H1 (cell line): ENCODE data around the gene IL1RL1. TPM values are rescaled to one million over a fixed set of nuclear protein-coding genes. Genes with fewer than 3 reads are reported as not detected.

Experiments
- CTCF ChIA-PET: fragments of 300-600 bp; sonication (Branson Sonifier 250); formaldehyde crosslinking; loops from one replicate; lab custom pipeline; 2021; ENCODE audit not compliant: partially characterized antibody; lab: Charles Lee
- POLR2A ChIA-PET: fragments of 300-600 bp; sonication (Branson Sonifier 250); formaldehyde crosslinking; loops from one replicate; lab custom pipeline; 2021; ENCODE audit warnings: inconsistent platforms; ENCODE audit not compliant: partially characterized antibody; lab: Charles Lee
- DNase-seq, 2 experiments: peaks; one replicate each; pipeline versions ENCODE4 v3.0.0 to v3.0.0-alpha.2; 2010 to 2022; ENCODE audit warnings: low spot score in 2 of 2, low read depth in 1 of 2, mixed read lengths in 1 of 2
- FAIRE-seq: peaks from 2 replicates; lab custom pipeline; 2011; peaks lifted over from hg19 to GRCh38; lab: Jason Lieb, UNC
- H2AFZ ChIP-seq: 2 replicates; pipeline ENCODE4 v1.8.1; 2012; ENCODE audit warnings: low read length, inconsistent platforms
- H2AK5ac ChIP-seq: 2 replicates; pipeline ENCODE4 v1.6.1; 2013; ENCODE audit warnings: low read depth, low read length
- H2BK120ac ChIP-seq: replicated peaks from 2 replicates; pipeline ENCODE3; 2013; ENCODE audit warnings: low read depth, low read length, inconsistent platforms
- H2BK12ac ChIP-seq: 2 replicates; pipeline ENCODE4 v1.6.1; 2013; ENCODE audit warnings: low read depth, low read length
- H2BK15ac ChIP-seq: 2 replicates; pipeline ENCODE4 v1.6.1; 2013; ENCODE audit warnings: low read length
- H2BK20ac ChIP-seq: 2 replicates; pipeline ENCODE4 v1.6.1; 2013; ENCODE audit warnings: low read length
- H2BK5ac ChIP-seq: 2 replicates; pipeline ENCODE4 v1.6.1; 2013; ENCODE audit warnings: low read depth, low read length
- H3K14ac ChIP-seq: 2 replicates; pipeline ENCODE4 v1.6.1; 2013; ENCODE audit warnings: inconsistent platforms; ENCODE audit not compliant: insufficient read length
- H3K18ac ChIP-seq: 2 replicates; pipeline ENCODE4 v1.6.1; 2013; ENCODE audit warnings: low read length; ENCODE audit errors: extremely low read depth
- H3K23ac ChIP-seq: 2 replicates; pipeline ENCODE4 v1.6.1; 2013; ENCODE audit warnings: inconsistent platforms; ENCODE audit not compliant: insufficient read length
- H3K23me2 ChIP-seq: 2 replicates; pipeline ENCODE4 v1.6.1; 2013; ENCODE audit warnings: low read depth, low read length
- H3K27ac ChIP-seq: 2 replicates; pipeline ENCODE4 v1.6.1; 2011; ENCODE audit warnings: low read depth, low read length, inconsistent platforms
- H3K27me3 ChIP-seq, 4 experiments: replicated peaks in 1 of 4; 1 replicate in 1 of 4; 2 replicates in 3 of 4; pipeline versions ENCODE4 v1.6.1 to v1.8.1; 2011 to 2013; ENCODE audit warnings: low read length in 3 of 4, mild to moderate bottlenecking in 3 of 4, inconsistent platforms in 2 of 4, mixed read lengths in 2 of 4, moderate library complexity in 1 of 4; ENCODE audit not compliant: control insufficient read depth in 3 of 4, insufficient read depth in 3 of 4; ENCODE audit errors: extremely low read depth in 1 of 4
- H3K36me3 ChIP-seq, 4 experiments: 2 replicates each; pipeline versions ENCODE4 v1.6.1 to v1.8.1; 2011 to 2013; ENCODE audit warnings: mild to moderate bottlenecking in 4 of 4, low read length in 3 of 4, moderate library complexity in 2 of 4, control low read depth in 1 of 4, inconsistent platforms in 1 of 4; ENCODE audit not compliant: insufficient read depth in 4 of 4, control insufficient read depth in 2 of 4
- H3K4ac ChIP-seq: replicated peaks from 2 replicates; pipeline ENCODE3; 2013; ENCODE audit warnings: low read length, low read depth, mixed read lengths, inconsistent platforms; ENCODE audit not compliant: insufficient read length
- H3K4me1 ChIP-seq, 4 experiments: replicated peaks in 1 of 4; 1 replicate in 1 of 4; 2 replicates in 3 of 4; pipeline versions ENCODE4 v1.6.1 to v1.8.1; 2011 to 2013; ENCODE audit warnings: low read length in 3 of 4, inconsistent platforms in 2 of 4, mixed read lengths in 1 of 4; ENCODE audit not compliant: insufficient read depth in 4 of 4, control insufficient read depth in 3 of 4
- H3K4me2 ChIP-seq, 2 experiments: 2 replicates each; pipeline versions ENCODE4 v1.6.1 to v1.8.1; 2011 to 2013; ENCODE audit warnings: low read depth in 2 of 2, low read length in 2 of 2, control low read depth in 1 of 2, inconsistent platforms in 1 of 2, mild to moderate bottlenecking in 1 of 2; ENCODE audit not compliant: insufficient read depth in 1 of 2
- H3K4me3 ChIP-seq, 4 experiments: fragments of 200-600, 300-600 bp in 1 of 4; sonication (generic), shearing (Covaris generic), sonication (Bioruptor Twin) in 1 of 4; 2 replicates each; pipeline versions ENCODE4 v1.5.1 to v1.8.1; 2011 to 2016; ENCODE audit warnings: low read length in 4 of 4, low read depth in 3 of 4, control low read depth in 2 of 4, inconsistent platforms in 2 of 4, mild to moderate bottlenecking in 2 of 4, mixed read lengths in 1 of 4, moderate library complexity in 1 of 4; ENCODE audit not compliant: insufficient read depth in 2 of 4; ENCODE audit errors: extremely low read depth in 1 of 4
- H3K56ac ChIP-seq: replicated peaks from 2 replicates; pipeline ENCODE3; 2013; ENCODE audit warnings: low read depth, mild to moderate bottlenecking, mixed read lengths, low read length, inconsistent platforms; ENCODE audit not compliant: insufficient read length
- H3K79me1 ChIP-seq: 2 replicates; pipeline ENCODE4 v1.6.1; 2013; ENCODE audit warnings: low read depth, low read length, control low read depth
- H3K79me2 ChIP-seq, 2 experiments: 2 replicates each; pipeline versions ENCODE4 v1.6.1 to v1.8.1; 2012 to 2013; ENCODE audit warnings: low read length in 2 of 2, mild to moderate bottlenecking in 2 of 2, inconsistent platforms in 1 of 2; ENCODE audit not compliant: insufficient read depth in 2 of 2, control insufficient read depth in 1 of 2
- H3K9ac ChIP-seq, 4 experiments: replicated peaks in 1 of 4; 1 replicate in 1 of 4; 2 replicates in 3 of 4; pipeline versions ENCODE4 v1.6.1 to v1.8.1; 2011 to 2013; ENCODE audit warnings: low read depth in 3 of 4, low read length in 3 of 4, control low read depth in 2 of 4, mild to moderate bottlenecking in 2 of 4, moderate library complexity in 2 of 4, inconsistent platforms in 1 of 4; ENCODE audit errors: extremely low read depth in 1 of 4
- H3K9me3 ChIP-seq, 2 experiments: 2 replicates each; pipeline versions ENCODE4 v1.6.1 to v1.8.1; 2012 to 2013; ENCODE audit warnings: mild to moderate bottlenecking in 2 of 2, moderate library complexity in 2 of 2, control low read depth in 1 of 2, inconsistent platforms in 1 of 2, low read depth in 1 of 2, low read length in 1 of 2, mixed read lengths in 1 of 2; ENCODE audit not compliant: insufficient read depth in 2 of 2
- H4K20me1 ChIP-seq, 2 experiments: replicated peaks in 1 of 2; 2 replicates each; pipeline versions ENCODE3 to v1.8.1; 2011 to 2013; ENCODE audit warnings: inconsistent platforms in 2 of 2, low read length in 2 of 2, mild to moderate bottlenecking in 1 of 2; ENCODE audit not compliant: insufficient read depth in 2 of 2, control insufficient read depth in 1 of 2
- H4K5ac ChIP-seq: 2 replicates; pipeline ENCODE4 v1.6.1; 2013; ENCODE audit warnings: low read length, low read depth, mixed read lengths, inconsistent platforms; ENCODE audit not compliant: insufficient read length
- H4K8ac ChIP-seq: 2 replicates; pipeline ENCODE4 v1.8.0; 2013; ENCODE audit warnings: mild to moderate bottlenecking, moderate library complexity, low read length, inconsistent platforms; ENCODE audit not compliant: insufficient read depth; ENCODE audit errors: extremely low read depth
- H4K91ac ChIP-seq: replicated peaks from 2 replicates; pipeline ENCODE3; 2013; ENCODE audit warnings: low read length, mixed read lengths, inconsistent platforms; ENCODE audit not compliant: insufficient read length
- ASH2L ChIP-seq: fragments of 200-600, 300-600 bp; sonication (generic); IDR thresholded peaks from one replicate; pipeline ENCODE4 v1.7.1; 2017; ENCODE audit warnings: low read length
- BACH1 ChIP-seq: IDR thresholded peaks from 2 replicates; pipeline ENCODE4 v1.6.1; 2012; ENCODE audit warnings: low read length, improper control_type of control experiment
- BRCA1 ChIP-seq: IDR thresholded peaks from 2 replicates; pipeline ENCODE4 v1.6.1; 2012; ENCODE audit warnings: low read depth, low read length, improper control_type of control experiment
- CBX5 ChIP-seq: fragments of 300-800, 300-1000 bp; sonication (generic); IDR thresholded peaks from 2 replicates; pipeline ENCODE4 v1.7.1; 2016; ENCODE audit warnings: antibody characterized with exemption, low read length, low read depth
- GTF2F1 ChIP-seq: IDR thresholded peaks from 2 replicates; pipeline ENCODE4 v1.6.1; 2012; ENCODE audit warnings: low read depth, low read length, improper control_type of control experiment, borderline replicate concordance
- KDM5A ChIP-seq: fragments of 200-600 bp; IDR thresholded peaks from 2 replicates; pipeline ENCODE4 v1.7.1; 2012; ENCODE audit warnings: mild to moderate bottlenecking, low read length, inconsistent platforms, mixed read lengths
- MAFK ChIP-seq: IDR thresholded peaks from 2 replicates; pipeline ENCODE4 v1.6.1; 2012; ENCODE audit warnings: low read depth, mild to moderate bottlenecking, improper control_type of control experiment, low read length
- NANOG ChIP-seq: IDR thresholded peaks from 2 replicates; pipeline ENCODE4 v1.6.1; 2011; ENCODE audit warnings: low read length, low read depth, mild to moderate bottlenecking, inconsistent platforms; ENCODE audit not compliant: insufficient read depth, poor library complexity, severe bottlenecking
- PHF8 ChIP-seq: fragments of 200-600 bp; sonication (generic); conservative IDR thresholded peaks from 2 replicates; pipeline ENCODE4 v1.7.1; 2012; ENCODE audit warnings: low read depth, mild to moderate bottlenecking, inconsistent platforms, low read length, moderate library complexity
- RAD21 ChIP-seq, 2 experiments: IDR thresholded peaks in 1 of 2; conservative IDR thresholded peaks in 1 of 2; 2 replicates each; pipeline ENCODE4 v1.6.1; 2011; ENCODE audit warnings: low read depth in 2 of 2, low read length in 2 of 2, improper control_type of control experiment in 1 of 2, inconsistent platforms in 1 of 2, mild to moderate bottlenecking in 1 of 2, moderate library complexity in 1 of 2
- RNF2 ChIP-seq: fragments of 200-900, 300-1000 bp; sonication (generic); IDR thresholded peaks from 2 replicates; pipeline ENCODE4 v1.7.1; 2016; ENCODE audit warnings: borderline replicate concordance, low read depth, mild to moderate bottlenecking, antibody characterized with exemption, low read length; ENCODE audit not compliant: poor library complexity, severe bottlenecking; ENCODE audit errors: missing control alignments
- SP4 ChIP-seq: IDR thresholded peaks from 2 replicates; pipeline ENCODE4 v1.6.1; 2012; ENCODE audit warnings: low read length, inconsistent platforms
- TEAD4 ChIP-seq: IDR thresholded peaks from 2 replicates; pipeline ENCODE4 v1.6.1; 2012; ENCODE audit warnings: low read depth, low read length, inconsistent platforms, mixed read lengths
- WGBS, 2 experiments: shearing (Covaris generic) in 1 of 2; methylation state at CpG; one replicate each; pipeline versions ENCODE4 v1.1.6 to v1.1.7; 2013 to 2015; ENCODE audit warnings: low lambda C conversion rate in 2 of 2, mixed read lengths in 2 of 2, inconsistent platforms in 1 of 2, low coverage in 1 of 2, missing lambda C conversion rate in 1 of 2; ENCODE audit not compliant: insufficient replicate concordance in 2 of 2, insufficient coverage in 1 of 2, insufficient read length in 1 of 2; ENCODE audit errors: extremely low coverage in 1 of 2, missing lambda C conversion rate in 1 of 2; 5-methylcytosine and 5-hydroxymethylcytosine counted together
- polyA plus RNA-seq, 7 experiments: library from polyadenylated mRNA; depleted of rRNA in 3 of 7; stranded (reverse) in 5 of 7; unstranded in 2 of 7; fragments of >200 nt in 5 of 7; fragments of 200-250 nt in 2 of 7; gene quantifications; 1 replicate in 5 of 7; 2 replicates in 1 of 7; 4 replicates in 1 of 7; pipeline versions ENCODE4 v1.2.1 to v1.2.3, GENCODE V29; 2011 to 2013; ENCODE audit warnings: missing spikeins in 2 of 7, mixed read lengths in 2 of 7
- total RNA-seq: library from RNA; stranded (reverse); fragmentation: NEBNext Ultra II Directional; extraction: Animal tissue kit (Norgen Biotek cat#: 25700); gene quantifications from 2 replicates; pipeline ENCODE4 v1.2.1, GENCODE V29; 2021

Gene IL1RL1
- total and polyA plus RNA-seq, 2 of the 8 experiments (the other 6 are each of a cell fraction or from before 2014, with no cell fraction given) = not detected

DNA sequence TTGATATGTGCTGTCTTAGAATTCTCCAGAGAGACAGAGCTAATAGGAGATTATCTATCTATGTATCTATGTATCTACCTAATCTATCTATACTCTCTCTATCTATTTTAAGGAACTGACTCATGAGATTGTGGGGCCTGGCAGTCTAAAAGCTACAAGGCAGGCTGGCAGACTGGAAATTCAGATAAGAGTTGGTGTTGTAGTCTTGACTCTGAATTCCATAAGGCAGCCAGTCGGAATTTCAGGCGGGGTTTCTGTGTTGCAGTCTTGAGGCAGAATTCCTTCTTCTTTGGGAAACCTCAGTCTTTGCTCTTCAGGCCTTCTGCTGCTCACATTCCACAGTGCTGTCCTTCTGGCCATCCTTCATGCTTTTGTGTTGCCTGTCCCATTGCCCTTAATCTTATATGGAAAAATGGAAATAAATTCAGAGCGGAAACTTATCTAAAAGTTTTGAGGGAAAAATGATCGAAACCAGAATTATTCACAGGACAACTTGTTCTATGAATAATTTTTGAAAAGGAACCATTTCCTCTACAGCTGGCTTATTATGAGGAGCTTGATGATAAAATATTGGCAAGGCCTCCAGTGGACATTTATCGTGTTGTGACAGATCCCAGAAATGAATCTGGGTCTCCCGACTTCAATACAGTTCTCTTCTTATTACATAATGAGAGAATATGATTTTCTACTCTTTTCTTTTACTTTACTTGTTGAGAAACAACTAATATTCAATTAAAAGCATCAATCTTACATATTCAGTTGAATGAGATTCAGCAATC is 10.8 kb downstream of the IL1RL1 start:
- Histone ChIP-seq H2BK15ac (no peak overlapping the region), H3K4me3 (no peak overlapping the region), H3K4me2 (no peak overlapping the region), H3K79me1 (no peaks in the 10 kb centered on the region), H3K23me2 (peaks cover 2% of the 10 kb centered on the region; the same call in 1 of the 2 replicates), H3K18ac (no peak overlapping the region), H3K4ac (no peak overlapping the region), H4K8ac (no peak overlapping the region), H3K14ac (no peak overlapping the region), H3K9ac (no peak overlapping the region), H2AFZ (no peak overlapping the region), H3K56ac (no peak overlapping the region), H3K79me2 (no peaks in the 10 kb centered on the region), H4K5ac (no peak overlapping the region), H2BK20ac (no peak overlapping the region), H2AK5ac (no peak overlapping the region), H2BK120ac (no peak overlapping the region), H2BK12ac (no peak overlapping the region), H3K36me3 (no peaks in the 10 kb centered on the region), H3K4me1 (no peaks in the 10 kb centered on the region), H3K9me3 (peaks cover 10 to 18% of the 10 kb centered on the region in 2 experiments; a peak in 3 of 4 replicates), H4K91ac (no peak overlapping the region), H4K20me1 (no peaks in the 10 kb centered on the region), H3K23ac (no peak overlapping the region), H2BK5ac (no peak overlapping the region), H3K27ac (no peak overlapping the region), H3K27me3 (no peaks in the 10 kb centered on the region)
- WGBS, 2 experiments = 83% methylated on average over 6 of the region's 6 CpGs; no CpG with 5 or more reads in 1 of the 2 experiments
- ChIA-PET POLR2A (no interaction called here), CTCF (no interaction called here)
- DNase-seq (no peak), FAIRE-seq (no peak)
- no peak for TF ChIP-seq CBX5
- no peak for TF ChIP-seq TEAD4
- TF ChIP-seq MAFK = no peak
- TF ChIP-seq BRCA1 = no peak
- no peak for TF ChIP-seq GTF2F1
- TF ChIP-seq ASH2L = no peak
- TF ChIP-seq SP4 = no peak
- TF ChIP-seq NANOG = no peak
- TF ChIP-seq KDM5A = no peak
- TF ChIP-seq PHF8 = no peak
- no peak for TF ChIP-seq BACH1
- TF ChIP-seq RAD21 (IDR thresholded peaks at IDR 0.05 in 1 of 2, conservative IDR thresholded peaks at IDR 0.05 in 1 of 2; ENCODE audit: low read depth in 2 of 2, low read length in 2 of 2) = no peak
- TF ChIP-seq RNF2 = no peak
